ENCODE measurements around the gene ANKRD40. TPM values are rescaled to one million over a fixed set of nuclear protein-coding genes. Genes with fewer than 3 reads are reported as not detected.

ANKRD40 gene
- total and polyA plus RNA-seq, 7 donors = 12.3 to 76.3 (median 51.2) TPM

- H3K27me3 ChIP-seq = no peaks in the 10 kb centered on the region
- intact Hi-C loops (cut with DNase I) = no loop called here
- no peak for DNase-seq
- H3K4me1 ChIP-seq = peaks cover 0 to 53% (median 42%) of the 10 kb centered on the region in 4 donors
- H3K27ac ChIP-seq = no peak overlapping the region
- H3K9me3 ChIP-seq = no peaks in the 10 kb centered on the region
- H3K36me3 ChIP-seq = peaks cover 7 to 25% (median 16%) of the 10 kb centered on the region in 4 donors
- TF ChIP-seq CTCF (IDR thresholded peaks at IDR 0.05) (no peak), EP300 (IDR thresholded peaks at IDR 0.05) (no peak), POLR2AphosphoS5 (IDR thresholded peaks at IDR 0.05) (no peak), POLR2A (IDR thresholded peaks at IDR 0.05) (no peak)
- no peak overlapping the region for H3K4me3 ChIP-seq
- 88 to 95% methylated on average over 3 of the region's 3 CpGs for WGBS, 2 donors
These were observed 4.6 kb downstream of the ANKRD40 start for GRCh38 chr17:50703162-50703561.

GRCh38 chr17:50699410-50699809, 8.3 kb downstream of the ANKRD40 start:
- H3K36me3 ChIP-seq = peaks cover 24 to 59% (median 39%) of the 10 kb centered on the region in 4 donors
- intact Hi-C loops (cut with DNase I) = no loop called here
- 76 to 89% methylated on average over 7 of the region's 7 CpGs for WGBS, 2 donors
- no peak overlapping the region for H3K4me3 ChIP-seq
- no peak for DNase-seq
- TF ChIP-seq CTCF (IDR thresholded peaks at IDR 0.05) (no peak), EP300 (IDR thresholded peaks at IDR 0.05) (no peak), POLR2A (IDR thresholded peaks at IDR 0.05) (no peak), POLR2AphosphoS5 (IDR thresholded peaks at IDR 0.05) (no peak)
- H3K4me1 ChIP-seq = peaks cover 2 to 36% (median 31%) of the 10 kb centered on the region in 4 donors
- no peaks in the 10 kb centered on the region for H3K27me3 ChIP-seq
- no peak overlapping the region for H3K27ac ChIP-seq
- H3K9me3 ChIP-seq = no peaks in the 10 kb centered on the region

GRCh38 chr17:50697663-50698272, 9.9 kb downstream of the ANKRD40 start:
- WGBS, 2 donors = 28 to 63% methylated on average over 3 of the region's 3 CpGs
- peaks cover 2 to 36% (median 31%) of the 10 kb centered on the region in 4 donors for H3K4me1 ChIP-seq

GRCh38 chr17:50697062-50697461, 10.7 kb downstream of the ANKRD40 start:
- H3K27ac ChIP-seq = no peak overlapping the region
- DNase-seq = peak; percentile 21
- no peak for TF ChIP-seq EP300 (IDR thresholded peaks at IDR 0.05)
- no peak for TF ChIP-seq POLR2A (IDR thresholded peaks at IDR 0.05)
- no peak for TF ChIP-seq CTCF (IDR thresholded peaks at IDR 0.05)
- no peak for TF ChIP-seq POLR2AphosphoS5 (IDR thresholded peaks at IDR 0.05)
- 26 to 73% methylated on average over 3 of the region's 3 CpGs for WGBS, 2 donors
- peaks cover 2 to 41% (median 35%) of the 10 kb centered on the region in 4 donors for H3K4me1 ChIP-seq
- intact Hi-C loops (cut with DNase I) = no loop called here
- H3K4me3 ChIP-seq = no peak overlapping the region
- H3K27me3 ChIP-seq = no peaks in the 10 kb centered on the region
- H3K36me3 ChIP-seq = peaks cover 24 to 59% (median 39%) of the 10 kb centered on the region in 4 donors
- H3K9me3 ChIP-seq = no peaks in the 10 kb centered on the region

More at GRCh38 chr17:50697663-50698272, 9.9 kb downstream of the ANKRD40 start:
- DNase-seq = no peak
- TF ChIP-seq EP300 (IDR thresholded peaks at IDR 0.05) (no peak), POLR2AphosphoS5 (IDR thresholded peaks at IDR 0.05) (no peak)
- Histone ChIP-seq H3K27me3 (no peaks in the 10 kb centered on the region), H3K4me3 (no peak overlapping the region), H3K36me3 (peaks cover 24 to 59% (median 39%) of the 10 kb centered on the region in 4 donors), H3K27ac (no peak overlapping the region), H3K9me3 (no peaks in the 10 kb centered on the region)
- intact Hi-C loops (cut with DNase I) = no loop called here

GRCh38 chr17:50696365-50696879, 11.3 kb downstream of the ANKRD40 start:
- intact Hi-C loops (cut with DNase I) = no loop called here
- TF ChIP-seq POLR2AphosphoS5 (IDR thresholded peaks at IDR 0.05) (no peak), CTCF (IDR thresholded peaks at IDR 0.05) (no peak), POLR2A (IDR thresholded peaks at IDR 0.05) (no peak), EP300 (IDR thresholded peaks at IDR 0.05) (no peak)
- Histone ChIP-seq H3K9me3 (no peaks in the 10 kb centered on the region), H3K27me3 (no peaks in the 10 kb centered on the region), H3K4me3 (no peak overlapping the region), H3K27ac (no peak overlapping the region), H3K36me3 (peaks cover 24 to 59% (median 39%) of the 10 kb centered on the region in 4 donors), H3K4me1 (peaks cover 2 to 45% (median 41%) of the 10 kb centered on the region in 4 donors)
- peak; percentile 12 for DNase-seq
- WGBS, 2 donors = 73 to 81% methylated on average over 3 of the region's 3 CpGs

Measured in sigmoid colon (tissue), 7 donors.